Dedifferentiated amniotic fluid mesenchymal stem cell (primary cell): ENCODE measurements around the gene GJD3.

Source experiments
- DNase-seq: peaks from one replicate; pipeline ENCODE4 v3.0.0-alpha.2; 2016; ENCODE audit errors: extremely low spot score

The GJD3 gene

DNA sequence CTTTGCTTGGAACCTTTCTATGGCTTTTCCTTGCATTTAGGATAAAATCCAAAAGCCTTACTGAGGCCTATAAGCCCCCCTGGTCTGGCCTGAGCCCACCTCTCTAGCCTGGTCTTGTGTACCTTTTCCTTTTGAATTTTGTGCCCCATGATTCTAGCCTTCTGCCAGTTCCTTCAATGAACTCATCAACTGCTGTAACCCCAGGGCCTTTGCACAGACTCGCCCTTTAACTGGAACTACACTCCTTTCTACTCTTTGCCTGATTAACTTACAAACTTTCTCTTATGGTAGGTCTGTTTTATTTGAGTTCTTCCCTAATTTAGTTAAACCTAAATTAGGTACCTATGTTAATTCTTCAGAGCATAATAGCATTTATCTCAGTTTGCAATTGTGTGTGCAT is 24.2 kb downstream of the GJD3 start:
- no peak for DNase-seq

DNA sequence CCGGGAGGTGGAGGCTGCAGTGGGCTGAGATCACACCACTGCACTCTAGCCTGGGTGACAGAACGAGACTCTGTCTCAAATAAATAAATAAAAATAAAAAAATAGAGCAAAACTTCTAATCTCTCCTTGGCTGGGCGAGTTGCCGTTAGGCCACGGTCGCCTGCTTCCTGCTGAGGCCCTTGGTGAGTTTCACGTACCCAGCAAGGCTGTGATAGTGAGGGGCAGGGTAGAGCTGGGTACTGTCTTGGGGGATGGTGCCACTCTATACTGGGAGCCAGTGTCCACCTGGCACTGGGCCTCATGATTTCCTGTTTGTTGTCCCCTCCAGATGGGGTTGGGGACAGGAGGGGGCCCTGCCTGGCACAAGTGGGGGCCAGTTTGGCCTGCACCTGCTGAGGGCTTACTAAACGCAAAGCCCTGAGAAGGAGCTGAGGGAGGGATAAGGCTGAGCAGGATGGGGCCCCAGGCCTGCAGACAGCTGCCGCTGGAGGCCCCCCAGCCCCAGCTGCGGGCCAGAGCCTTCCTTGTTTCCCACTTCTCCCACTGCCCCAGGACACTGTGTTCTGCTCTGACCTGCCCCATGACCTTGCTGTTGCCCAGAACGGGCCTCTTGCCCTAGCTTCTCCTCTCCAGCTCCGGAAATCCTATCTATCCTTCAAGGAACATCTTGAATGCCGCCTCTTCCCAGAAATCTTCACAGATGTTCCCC is 25.4 kb downstream of the GJD3 start:
- DNase-seq, result no peak

DNA sequence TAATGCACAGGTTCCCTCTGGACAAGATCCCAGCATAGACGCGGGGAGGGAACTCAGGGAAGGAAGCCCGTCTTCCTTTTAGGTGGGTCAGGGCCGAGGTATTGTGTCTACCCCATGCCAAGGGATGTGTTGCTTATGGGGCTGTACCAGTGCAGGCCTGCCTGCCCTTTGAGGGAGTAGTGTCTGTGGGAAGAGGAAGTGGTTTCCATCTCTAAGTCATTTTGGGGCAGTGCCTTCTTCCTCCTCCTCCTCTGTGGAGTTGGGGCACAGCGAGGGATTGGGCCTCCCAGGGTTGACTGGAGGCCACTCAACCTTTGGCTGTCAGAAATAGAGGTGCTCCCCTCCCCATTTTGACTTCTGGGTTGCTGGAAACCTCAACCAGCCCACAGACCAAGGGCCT is 26.5 kb downstream of the GJD3 start:
- no peak for DNase-seq

DNA sequence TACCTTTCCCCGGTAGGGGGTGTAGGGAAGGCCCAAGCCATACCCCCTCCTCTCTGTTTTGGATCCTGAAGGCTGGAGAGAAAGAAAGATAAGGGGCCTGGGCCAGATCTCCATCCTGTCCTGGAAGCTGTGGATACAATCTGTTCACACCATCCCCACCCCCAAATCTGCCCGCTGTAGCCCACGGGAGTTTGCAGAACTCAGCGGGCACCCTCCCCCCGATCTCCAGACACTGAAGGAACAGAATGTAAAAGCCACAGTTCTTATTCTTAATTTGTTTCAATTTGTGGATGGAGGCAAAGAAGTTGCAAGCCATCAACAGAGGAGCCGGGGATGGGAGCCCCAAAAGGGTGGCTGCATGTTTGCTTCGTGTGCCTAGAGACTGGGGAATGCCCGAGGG is 27.2 kb downstream of the GJD3 start:
- no peak for DNase-seq

DNA sequence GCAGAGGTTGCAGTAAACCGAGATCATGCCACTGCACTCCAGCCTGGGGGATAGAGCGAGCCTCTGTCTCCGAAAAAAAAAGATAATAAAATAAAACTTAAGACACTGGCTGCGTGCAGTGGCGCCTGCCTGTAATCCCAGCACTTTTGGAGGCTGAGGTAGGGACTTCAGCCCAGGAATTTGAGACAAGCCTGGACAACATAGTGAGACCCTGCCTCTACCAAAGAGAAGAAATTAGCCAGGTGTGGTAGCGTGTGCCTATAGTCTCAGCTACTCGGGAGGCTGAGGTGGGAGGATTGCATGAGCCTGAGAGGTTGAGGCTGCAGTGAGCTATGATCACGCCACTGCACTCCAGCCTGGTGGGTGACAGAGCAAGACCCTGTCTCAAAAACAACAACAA is 28.9 kb downstream of the GJD3 start:
- no peak for DNase-seq

DNA sequence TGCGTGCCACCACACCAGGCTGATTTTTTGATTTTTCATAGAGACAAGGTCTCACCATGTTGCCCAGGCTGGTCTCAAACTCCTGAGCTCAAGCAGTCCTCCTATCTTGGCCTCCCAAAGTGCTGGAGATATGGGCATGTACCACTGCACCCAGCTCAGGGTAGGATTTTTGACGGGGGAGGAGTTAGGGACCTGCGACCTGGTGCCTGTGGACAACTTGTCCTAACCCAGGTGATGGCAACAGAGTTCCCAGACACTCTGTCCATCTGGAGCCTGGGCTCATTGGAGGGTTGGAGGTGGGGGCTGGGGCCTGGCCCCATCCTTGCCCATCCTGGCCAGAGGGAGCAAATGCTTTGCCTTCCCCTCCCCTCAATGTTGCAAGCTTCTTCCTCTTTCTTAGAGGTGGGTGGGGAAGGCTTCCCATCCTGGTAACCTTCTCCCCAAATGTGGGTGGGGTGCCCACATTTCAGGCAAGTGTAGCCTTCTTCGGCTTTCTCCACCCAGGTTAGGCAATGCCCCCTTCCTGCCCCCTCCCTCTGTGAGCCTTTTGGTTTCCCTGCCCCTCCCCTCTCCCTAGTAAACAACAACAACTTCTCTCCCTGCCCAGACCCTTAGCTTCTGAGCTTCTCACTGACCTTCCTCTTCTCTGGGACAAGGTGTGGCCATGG is 30.6 kb downstream of the GJD3 start:
- no peak for DNase-seq

DNA sequence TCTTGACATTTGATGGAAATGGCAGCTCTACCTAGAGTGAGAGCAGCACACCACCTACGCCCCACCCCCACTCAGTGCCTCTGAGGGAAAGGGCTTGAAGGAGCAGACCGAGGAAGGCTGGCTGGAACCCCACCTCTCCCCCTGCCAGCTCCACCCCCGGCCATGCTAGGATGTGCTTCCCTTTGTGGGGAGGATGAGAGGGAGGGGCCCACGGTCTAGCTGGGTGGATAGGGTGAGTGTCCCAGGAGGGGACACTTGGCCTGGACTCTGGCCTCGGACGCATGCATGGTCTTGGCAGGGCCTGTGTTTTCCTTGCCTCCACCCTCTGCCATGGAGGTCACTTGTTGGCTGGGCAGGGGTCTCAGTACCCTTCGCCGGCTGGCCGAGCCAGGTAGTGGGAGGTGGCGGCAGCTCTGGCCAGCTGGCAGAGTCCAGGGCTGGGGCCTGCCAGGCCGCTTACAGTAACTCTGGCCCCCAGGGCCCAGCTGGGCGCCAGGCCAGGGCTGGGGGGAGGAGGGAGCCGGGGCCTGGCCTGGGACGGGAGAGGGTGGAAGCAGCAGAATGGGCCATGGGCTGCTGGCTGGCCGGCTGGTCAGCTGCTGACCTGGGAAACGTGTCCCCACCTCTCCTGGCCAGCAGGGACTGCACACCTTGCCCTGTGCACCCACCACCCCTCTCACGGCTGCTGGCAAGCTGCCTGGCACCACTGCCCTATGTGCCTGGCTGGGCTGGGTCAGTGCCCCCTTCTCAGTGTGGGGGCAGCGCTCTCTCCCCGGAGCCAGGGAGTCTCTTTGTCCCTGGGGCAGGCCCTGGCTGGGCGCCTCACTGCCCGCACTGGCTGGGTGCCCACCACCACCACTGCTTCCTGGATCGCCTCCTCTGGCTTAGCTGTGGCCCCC is 32.5 kb downstream of the GJD3 start:
- no peak for DNase-seq

DNA sequence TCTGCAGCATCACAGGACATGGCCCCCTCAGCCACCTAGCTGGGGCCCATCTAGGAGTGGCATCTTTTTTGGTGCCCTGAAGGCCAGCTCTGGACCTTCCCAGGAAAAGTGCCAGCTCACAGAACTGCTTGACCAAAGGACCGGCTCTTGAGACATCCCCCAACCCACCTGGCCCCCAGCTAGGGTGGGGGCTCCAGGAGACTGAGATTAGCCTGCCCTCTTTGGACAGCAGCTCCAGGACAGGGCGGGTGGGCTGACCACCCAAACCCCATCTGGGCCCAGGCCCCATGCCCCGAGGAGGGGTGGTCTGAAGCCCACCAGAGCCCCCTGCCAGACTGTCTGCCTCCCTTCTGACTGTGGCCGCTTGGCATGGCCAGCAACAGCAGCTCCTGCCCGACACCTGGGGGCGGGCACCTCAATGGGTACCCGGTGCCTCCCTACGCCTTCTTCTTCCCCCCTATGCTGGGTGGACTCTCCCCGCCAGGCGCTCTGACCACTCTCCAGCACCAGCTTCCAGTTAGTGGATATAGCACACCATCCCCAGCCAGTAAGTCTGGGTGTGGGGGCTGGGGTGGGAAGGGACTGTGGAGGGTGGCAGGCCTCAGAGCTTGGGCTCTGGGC is 33.6 kb downstream of the GJD3 start:
- no peak for DNase-seq

DNA sequence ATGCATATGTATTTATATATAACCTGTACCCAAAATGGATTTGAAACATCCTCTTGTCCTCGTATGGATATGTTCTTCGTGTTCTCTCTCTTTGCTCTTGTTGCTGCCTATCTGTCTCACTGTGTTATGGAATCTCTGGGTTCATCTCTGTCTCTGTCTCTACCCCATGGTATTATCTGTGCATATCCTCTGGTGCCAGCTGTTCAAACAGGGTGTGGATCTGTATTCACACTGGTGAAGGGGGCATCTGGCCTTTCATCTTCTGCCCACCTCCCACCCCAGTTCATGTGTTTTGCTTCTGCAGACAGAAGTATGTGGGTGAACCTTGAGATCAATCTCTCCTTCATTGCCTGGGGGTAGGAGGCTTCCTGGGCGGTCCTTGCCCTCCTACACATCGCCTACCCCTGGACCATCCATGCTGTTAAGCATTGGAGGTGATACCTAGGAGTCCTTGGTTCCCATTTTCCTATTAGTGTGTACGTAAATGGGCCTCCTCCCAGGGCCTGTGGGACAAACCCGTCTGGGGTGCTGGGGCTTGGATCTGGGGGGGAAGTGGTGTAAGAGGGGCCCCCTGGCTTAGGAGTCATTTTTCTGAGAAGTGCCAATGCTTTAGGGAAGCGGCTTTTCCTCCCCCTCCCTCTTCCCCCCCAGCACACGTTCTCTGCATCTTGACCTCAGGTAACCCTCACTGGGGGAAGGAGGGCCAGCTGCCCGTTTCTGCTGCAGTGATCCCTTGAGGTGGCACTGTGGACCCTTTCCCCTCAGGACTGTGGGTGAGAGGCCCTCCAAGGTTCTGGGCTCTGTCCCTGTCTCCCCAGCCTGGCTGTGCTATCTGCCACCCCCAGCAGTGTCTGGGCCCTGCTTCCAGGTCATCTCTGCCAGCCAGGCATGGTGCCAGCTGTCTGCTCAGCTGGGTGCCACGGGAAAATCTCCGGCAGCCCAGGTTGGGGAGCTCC is 34.4 kb downstream of the GJD3 start:
- no peak for DNase-seq

DNA sequence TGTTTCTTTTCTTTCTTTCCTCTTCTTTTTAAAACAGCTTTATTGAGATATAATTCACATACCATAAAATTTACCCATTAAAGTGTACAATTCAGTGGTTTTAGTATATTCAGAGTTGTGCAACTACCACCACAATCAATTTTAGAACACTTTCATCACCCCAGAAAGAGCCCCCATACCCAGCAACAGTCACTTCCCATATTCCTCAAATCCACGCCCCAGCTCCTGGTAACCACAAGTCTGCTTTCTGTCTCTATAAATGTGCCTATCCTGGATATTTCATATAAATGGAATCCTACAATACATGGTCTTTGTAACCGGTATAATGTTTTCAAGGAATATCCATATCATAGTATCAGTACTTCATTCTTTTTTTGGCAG is 36.2 kb downstream of the GJD3 start:
- DNase-seq, result no peak

DNA sequence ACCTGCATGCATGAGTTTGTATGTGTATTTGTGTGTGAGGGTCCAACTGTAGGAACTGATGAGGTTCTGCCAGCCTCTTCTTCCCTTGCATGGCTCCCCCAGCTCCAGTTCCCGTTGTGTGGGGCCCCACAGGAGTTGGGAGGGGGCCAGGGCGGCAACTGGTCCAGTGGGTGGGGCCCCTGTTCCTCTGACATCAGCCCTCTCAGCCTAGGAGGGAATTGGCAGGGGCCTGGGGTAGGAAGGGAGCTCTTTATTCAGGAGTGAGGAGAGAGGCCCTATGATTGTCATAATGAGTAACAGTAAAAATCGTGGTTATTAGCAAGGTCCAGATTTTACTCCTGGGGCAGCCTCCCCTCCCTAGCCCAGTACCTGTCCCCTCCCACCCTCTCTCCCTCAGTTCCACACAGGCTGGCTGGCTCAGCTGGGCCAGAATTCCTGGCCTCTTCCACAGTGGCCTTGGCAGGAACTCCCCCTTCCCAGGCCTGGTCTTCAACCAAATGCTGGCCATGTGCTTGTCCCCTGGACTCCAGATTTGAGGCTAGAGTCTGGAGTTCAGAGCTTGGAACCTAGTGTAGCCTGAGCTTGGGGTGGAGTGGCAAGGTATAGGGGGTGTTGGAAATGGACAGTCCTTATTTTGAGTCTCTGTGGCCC is 36.7 kb downstream of the GJD3 start:
- no peak for DNase-seq

DNA sequence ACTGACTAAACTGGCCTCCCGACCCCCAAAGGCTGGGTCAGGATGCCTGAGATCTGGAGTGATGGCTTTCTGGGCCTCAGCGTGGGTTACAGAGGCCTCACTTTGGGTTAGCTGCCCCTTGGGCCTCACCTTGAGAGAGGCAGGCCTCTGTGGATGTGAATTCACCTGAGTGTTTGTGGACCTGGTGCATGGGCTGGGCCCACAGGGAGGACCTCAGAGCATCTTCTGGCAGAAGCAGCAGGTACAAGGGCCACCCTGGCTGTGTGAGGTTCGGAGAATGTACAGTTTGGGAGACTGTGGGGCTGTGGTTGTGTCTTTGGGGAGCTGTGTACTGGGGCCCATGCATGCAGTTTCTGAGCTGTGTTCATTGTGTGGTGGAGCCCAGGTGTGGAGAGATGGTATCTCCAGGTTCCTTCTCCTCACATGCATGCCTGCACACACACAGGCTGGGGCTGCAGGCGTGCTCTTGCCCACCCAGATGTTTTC is 37.2 kb downstream of the GJD3 start:
- no peak for DNase-seq

DNA sequence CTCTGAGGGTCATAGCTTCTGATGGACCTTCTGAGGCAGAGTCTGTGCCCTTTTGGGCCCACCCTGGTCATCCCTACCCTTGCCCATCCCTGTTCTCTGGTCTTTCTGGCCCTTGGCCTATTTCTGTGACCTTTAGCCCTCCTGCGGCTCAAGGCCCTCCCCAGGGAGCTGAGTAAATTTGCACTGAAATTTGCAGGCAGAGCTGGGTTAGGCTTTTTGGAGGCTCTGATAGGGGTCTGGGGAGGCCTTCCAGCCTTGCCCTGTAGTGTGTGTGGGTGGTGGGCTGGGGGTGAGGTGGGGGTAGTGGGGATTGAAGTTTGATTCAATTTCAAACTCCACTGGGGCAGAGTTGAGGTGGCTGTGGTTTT is 37.7 kb downstream of the GJD3 start:
- no peak for DNase-seq

DNA sequence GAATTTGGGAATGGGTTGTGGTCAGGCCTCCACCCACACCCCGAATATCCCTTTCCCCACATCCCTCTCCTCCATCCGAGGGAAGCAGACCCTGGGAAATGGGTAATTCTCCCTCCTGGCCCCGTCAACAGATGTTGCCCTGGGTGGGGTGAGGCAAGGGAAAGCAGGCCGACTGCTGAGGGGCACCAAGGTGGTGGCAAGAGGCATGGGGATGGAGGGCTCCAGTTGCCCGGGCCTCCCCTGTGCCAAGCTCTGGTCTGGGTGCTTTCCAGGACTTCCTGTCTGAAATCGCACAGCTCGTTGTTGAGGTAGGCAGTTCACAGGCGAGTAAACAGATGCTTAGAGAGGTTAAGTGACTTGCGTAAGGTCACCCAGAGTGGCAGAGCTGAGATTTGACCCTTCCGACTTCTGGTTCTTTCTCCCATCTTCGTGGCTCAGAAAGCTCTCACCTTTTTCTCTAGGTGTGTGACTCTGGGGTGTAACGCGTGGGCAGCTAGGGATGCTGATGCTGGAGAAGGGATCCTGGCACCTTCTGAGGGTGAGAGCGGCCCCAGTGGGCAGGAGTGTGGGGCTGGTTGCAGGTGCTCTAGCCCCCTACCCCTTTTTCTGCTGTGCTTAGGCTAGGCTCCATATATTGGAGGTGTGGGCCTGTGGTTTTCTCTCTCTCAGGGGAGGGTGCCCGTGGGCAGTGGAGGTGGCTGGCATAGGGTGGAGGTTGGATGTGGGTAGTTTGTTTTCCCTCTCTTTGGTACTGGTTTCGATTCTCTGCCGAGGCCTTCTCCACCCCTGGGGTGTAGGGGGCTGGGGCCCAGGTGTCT is 38.3 kb downstream of the GJD3 start:
- DNase-seq, result no peak

DNA sequence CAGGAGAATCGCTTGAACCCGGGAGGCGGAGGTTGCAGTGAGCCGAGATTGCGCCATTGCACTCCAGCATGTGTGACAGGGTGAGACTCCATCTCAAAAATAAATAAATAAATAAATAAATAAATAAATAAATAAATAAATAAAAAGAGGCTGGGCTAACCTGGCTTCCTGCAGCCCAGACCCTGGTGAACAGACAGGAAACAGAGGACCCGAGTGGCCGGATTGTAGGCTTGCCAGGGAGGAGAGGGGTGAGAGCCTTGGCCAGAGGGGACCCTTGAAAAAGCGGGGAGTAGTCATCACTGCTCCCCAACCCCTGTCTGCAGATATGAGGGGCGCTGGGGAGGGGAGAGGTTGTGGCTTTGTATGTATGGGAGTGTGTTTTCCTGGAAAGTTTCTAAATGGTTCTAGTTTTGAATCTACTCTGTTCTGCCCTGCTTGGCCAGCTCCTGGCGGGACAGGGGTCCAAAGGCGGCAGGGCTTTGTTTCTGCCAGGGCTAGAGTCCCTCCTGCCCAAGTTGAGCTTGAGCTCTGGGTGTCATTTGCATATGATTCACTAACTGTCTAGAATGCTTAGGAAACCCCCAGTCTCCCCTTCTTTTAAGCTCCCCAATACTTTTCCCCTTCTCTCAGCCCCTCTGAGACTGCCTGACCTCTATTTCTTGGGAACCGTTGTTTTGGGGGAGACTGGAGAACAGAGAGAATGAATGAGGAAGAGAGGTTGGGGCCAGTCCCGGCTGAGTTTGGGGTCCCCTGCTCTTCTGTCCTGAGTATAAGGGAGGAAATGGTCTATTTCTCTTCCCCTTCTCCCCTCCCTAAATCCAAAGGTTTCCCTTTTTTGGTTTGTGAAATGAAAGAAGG is 39.2 kb downstream of the GJD3 start:
- no peak for DNase-seq

DNA sequence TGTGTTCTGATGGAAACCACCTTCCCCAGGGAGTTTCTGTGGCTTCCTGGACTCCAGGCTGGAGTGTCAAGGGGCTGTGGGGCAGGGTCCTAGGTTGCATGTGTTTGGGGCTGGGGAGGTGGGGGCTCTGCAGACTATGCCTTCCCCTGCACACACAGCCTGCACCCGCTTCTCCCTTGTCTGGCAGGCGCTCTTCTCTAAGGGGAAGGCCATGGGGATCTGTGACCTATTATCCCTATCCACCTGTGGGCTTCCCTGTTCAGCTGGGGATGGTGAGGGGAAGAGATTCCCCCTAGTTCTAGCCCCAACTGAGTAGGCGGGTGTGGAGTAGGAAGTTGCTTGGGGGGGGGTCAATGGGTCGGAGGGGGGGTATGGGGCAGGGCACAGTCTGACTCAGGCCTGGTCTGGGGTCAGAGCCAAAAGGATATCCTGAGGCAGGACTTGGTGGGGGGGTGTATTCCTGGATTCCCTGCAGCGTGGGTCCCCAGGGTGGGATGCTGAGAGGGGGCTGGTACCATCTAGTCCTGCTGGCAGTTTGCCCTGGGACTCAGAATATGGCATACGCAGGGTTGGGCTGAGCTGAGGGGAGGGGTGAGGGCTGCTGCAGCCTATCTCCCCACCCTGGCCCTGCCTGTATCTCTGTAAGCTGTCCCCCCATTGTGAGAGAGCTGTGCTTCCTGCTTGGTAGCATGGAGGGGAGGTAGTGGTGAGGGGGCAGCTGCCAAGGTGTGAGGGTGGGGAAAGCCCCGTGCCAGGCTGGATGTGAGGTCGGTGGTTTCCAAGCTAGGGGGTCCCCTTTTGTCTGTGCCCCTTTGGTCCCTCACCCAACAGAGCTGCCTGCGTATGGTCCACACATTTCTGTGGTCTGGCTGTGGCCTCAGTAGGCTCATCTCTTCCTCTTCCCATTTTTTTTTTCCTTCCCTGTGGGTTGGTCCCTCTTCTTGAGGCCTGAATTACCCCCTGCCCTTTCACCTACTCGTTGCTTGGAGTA is 40.9 kb downstream of the GJD3 start:
- no peak for DNase-seq
